ENCODE results near the gene ELMOD3.

GRCh38 chr2:85429924-85430289 lies 75.3 kb downstream of the ELMOD3 start:
- TF ChIP-seq CTCF (IDR thresholded peaks at IDR 0.05) (no peak), POLR2A (IDR thresholded peaks at IDR 0.05) (no peak)
